Gastroesophageal sphincter (tissue), 3 donors: ENCODE measurements around the gene ARID1B.

Source experiments
- EP300 ChIP-seq: sonication (generic); formaldehyde crosslinking; IDR thresholded peaks from one replicate; pipeline ENCODE4 v1.6.1; 2017; ENCODE audit warnings: antibody characterized with exemption, mild to moderate bottlenecking
- POLR2A ChIP-seq, 2 donors: fragments of 450-650 bp; IDR thresholded peaks; one replicate each; pipeline ENCODE4 v1.6.1; 2017; ENCODE audit warnings: antibody characterized with exemption in 2 of 2, mild to moderate bottlenecking in 2 of 2, moderate library complexity in 1 of 2
- POLR2AphosphoS5 ChIP-seq: sonication (generic); formaldehyde crosslinking; IDR thresholded peaks from one replicate; pipeline ENCODE4 v1.6.1; 2017; ENCODE audit warnings: antibody characterized with exemption
- TF ChIP-seq, protein P1 (sequence below), 4 experiments: fragments of 200-600 bp in 2 of 4; fragments of 450-650 bp in 2 of 4; sonication (generic) in 1 of 4; IDR thresholded peaks; one replicate each; pipeline ENCODE4 v1.5.1; 2017 to 2019; ENCODE audit warnings: antibody characterized with exemption in 4 of 4, mild to moderate bottlenecking in 2 of 4, moderate library complexity in 2 of 4

- TF ChIP-seq POLR2A (IDR thresholded peaks at IDR 0.05), result no peak
- TF ChIP-seq, protein P1, sequence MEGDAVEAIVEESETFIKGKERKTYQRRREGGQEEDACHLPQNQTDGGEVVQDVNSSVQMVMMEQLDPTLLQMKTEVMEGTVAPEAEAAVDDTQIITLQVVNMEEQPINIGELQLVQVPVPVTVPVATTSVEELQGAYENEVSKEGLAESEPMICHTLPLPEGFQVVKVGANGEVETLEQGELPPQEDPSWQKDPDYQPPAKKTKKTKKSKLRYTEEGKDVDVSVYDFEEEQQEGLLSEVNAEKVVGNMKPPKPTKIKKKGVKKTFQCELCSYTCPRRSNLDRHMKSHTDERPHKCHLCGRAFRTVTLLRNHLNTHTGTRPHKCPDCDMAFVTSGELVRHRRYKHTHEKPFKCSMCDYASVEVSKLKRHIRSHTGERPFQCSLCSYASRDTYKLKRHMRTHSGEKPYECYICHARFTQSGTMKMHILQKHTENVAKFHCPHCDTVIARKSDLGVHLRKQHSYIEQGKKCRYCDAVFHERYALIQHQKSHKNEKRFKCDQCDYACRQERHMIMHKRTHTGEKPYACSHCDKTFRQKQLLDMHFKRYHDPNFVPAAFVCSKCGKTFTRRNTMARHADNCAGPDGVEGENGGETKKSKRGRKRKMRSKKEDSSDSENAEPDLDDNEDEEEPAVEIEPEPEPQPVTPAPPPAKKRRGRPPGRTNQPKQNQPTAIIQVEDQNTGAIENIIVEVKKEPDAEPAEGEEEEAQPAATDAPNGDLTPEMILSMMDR (IDR thresholded peaks at IDR 0.05), result no peak
- no peak for TF ChIP-seq EP300
- no peak for TF ChIP-seq POLR2AphosphoS5
Measured at GRCh38 chr6:157169656-157170055, 392.5 kb downstream of the ARID1B start.
